ENCODE results near the gene KRT17. TPM values are rescaled to one million over a fixed set of nuclear protein-coding genes. Genes with fewer than 3 reads are reported as not detected.

The KRT17 gene
- total and polyA plus RNA-seq, 2 of the 4 experiments (the other 2 are of a cell fraction) = 2.5 to 4.6 TPM

- Histone ChIP-seq H4K20me1 (ENCODE audit: insufficient read depth, low read length) (no peaks in the 10 kb centered on the region), H2AFZ (replicated peaks; ENCODE audit: low read length, poor library complexity) (no peak overlapping the region), H3K9me1 (ENCODE audit: insufficient read depth, low read length) (peaks cover 10% of the 10 kb centered on the region), H4K8ac (ENCODE audit: low read depth in 2 of 2, low read length in 2 of 2) (no peak overlapping the region), H4K5ac (ENCODE audit: low read depth, low read length) (no peak overlapping the region), H3K4me3 (ENCODE audit: insufficient read depth, low read depth, low read length) (no peak overlapping the region), H3K36me3 (ENCODE audit: control insufficient read depth, insufficient read depth, low read length) (no peaks in the 10 kb centered on the region), H2BK20ac (ENCODE audit: low read depth, low read length) (no peak overlapping the region), H3K56ac (ENCODE audit: extremely low read depth, insufficient read depth, low read length) (no peak overlapping the region), H3K9me3 (ENCODE audit: control insufficient read depth, insufficient read depth, low read length) (no peaks in the 10 kb centered on the region), H3K79me1 (ENCODE audit: low read depth in 1 of 2, low read length in 2 of 2) (no peaks in the 10 kb centered on the region), H3K4me2 (ENCODE audit: low read depth, low read length) (no peak overlapping the region), H2BK120ac (ENCODE audit: low read depth, low read length) (no peak overlapping the region), H3K27me3 (ENCODE audit: control insufficient read depth, insufficient read depth, low read length) (peaks cover 17% of the 10 kb centered on the region), H2BK15ac (ENCODE audit: low read depth, low read length) (no peak overlapping the region), H3K4ac (ENCODE audit: low read depth, low read length) (no peak overlapping the region), H3K18ac (ENCODE audit: low read depth, low read length) (no peak overlapping the region), H3K4me1 (ENCODE audit: control insufficient read depth, insufficient read depth, low read length) (no peaks in the 10 kb centered on the region), H2BK5ac (ENCODE audit: low read depth, low read length, poor library complexity, severe bottlenecking) (no peak overlapping the region), H4K91ac (ENCODE audit: insufficient read depth, low read depth, low read length) (no peak overlapping the region), H2AK9ac (replicated peaks; ENCODE audit: low read depth, low read length, poor library complexity) (no peak overlapping the region), H2AK5ac (ENCODE audit: low read depth, low read length) (no peak overlapping the region), H3K27ac (ENCODE audit: insufficient read depth, low read length) (no peak overlapping the region), H3K23ac (ENCODE audit: low read depth, low read length) (no peak overlapping the region), H3K9ac (ENCODE audit: low read depth, low read length) (no peak overlapping the region), H3K14ac (replicated peaks; ENCODE audit: low read depth, low read length) (no peak overlapping the region)
- in situ Hi-C loops (cut with MboI; ENCODE audit: low sequenced_read_pairs) (no loop called here), intact Hi-C loops (cut with micrococcal nuclease) (no loop called here), dilution Hi-C loops (cut with HindIII; ENCODE audit: low sequenced_read_pairs, unreplicated experiment) (no loop called here)
- ChIA-PET POLR2A (ENCODE audit: unreplicated experiment) (no interaction called here), CTCF (no interaction called here)
- no peak for TF ChIP-seq USF2 (IDR thresholded peaks at IDR 0.05; ENCODE audit: low read depth, low read length)
- no peak for TF ChIP-seq ELK1 (IDR thresholded peaks at IDR 0.05; ENCODE audit: borderline replicate concordance, low read depth, low read length)
- TF ChIP-seq FOS (IDR thresholded peaks at IDR 0.05; ENCODE audit: low read depth, low read length) = no peak
- no peak for TF ChIP-seq CEBPB (IDR thresholded peaks at IDR 0.05; ENCODE audit: low read depth, low read length)
- no peak for TF ChIP-seq POLR2A (IDR thresholded peaks at IDR 0.05; ENCODE audit: low read depth, low read length)
- no peak for TF ChIP-seq SMC3 (IDR thresholded peaks at IDR 0.05; ENCODE audit: low read depth, low read length)
- no peak for TF ChIP-seq NFE2L2 (IDR thresholded peaks at IDR 0.05; ENCODE audit: low read depth, low read length)
- no peak for TF ChIP-seq RFX5 (IDR thresholded peaks at IDR 0.05; ENCODE audit: low read depth, low read length)
- no peak for TF ChIP-seq MAZ (IDR thresholded peaks at IDR 0.05; ENCODE audit: borderline replicate concordance, low read depth, low read length)
- TF ChIP-seq, protein P1, sequence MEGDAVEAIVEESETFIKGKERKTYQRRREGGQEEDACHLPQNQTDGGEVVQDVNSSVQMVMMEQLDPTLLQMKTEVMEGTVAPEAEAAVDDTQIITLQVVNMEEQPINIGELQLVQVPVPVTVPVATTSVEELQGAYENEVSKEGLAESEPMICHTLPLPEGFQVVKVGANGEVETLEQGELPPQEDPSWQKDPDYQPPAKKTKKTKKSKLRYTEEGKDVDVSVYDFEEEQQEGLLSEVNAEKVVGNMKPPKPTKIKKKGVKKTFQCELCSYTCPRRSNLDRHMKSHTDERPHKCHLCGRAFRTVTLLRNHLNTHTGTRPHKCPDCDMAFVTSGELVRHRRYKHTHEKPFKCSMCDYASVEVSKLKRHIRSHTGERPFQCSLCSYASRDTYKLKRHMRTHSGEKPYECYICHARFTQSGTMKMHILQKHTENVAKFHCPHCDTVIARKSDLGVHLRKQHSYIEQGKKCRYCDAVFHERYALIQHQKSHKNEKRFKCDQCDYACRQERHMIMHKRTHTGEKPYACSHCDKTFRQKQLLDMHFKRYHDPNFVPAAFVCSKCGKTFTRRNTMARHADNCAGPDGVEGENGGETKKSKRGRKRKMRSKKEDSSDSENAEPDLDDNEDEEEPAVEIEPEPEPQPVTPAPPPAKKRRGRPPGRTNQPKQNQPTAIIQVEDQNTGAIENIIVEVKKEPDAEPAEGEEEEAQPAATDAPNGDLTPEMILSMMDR (conservative IDR thresholded peaks at IDR 0.05; ENCODE audit: low read depth, low read length) = no peak
- no peak for TF ChIP-seq CHD1 (IDR thresholded peaks at IDR 0.05; ENCODE audit: low read depth, low read length)
- DNase-seq (no peak), ATAC-seq (ENCODE audit: low read depth) (no peak)
- no TSS peak for BruUV-seq (replicated peaks)
- WGBS, 2 experiments (ENCODE audit: extremely low coverage in 2 of 2, insufficient read length in 1 of 2) = 86% methylated on average over 4 of the region's 10 CpGs; no CpG with 5 or more reads in 1 of the 2 experiments
Measured at GRCh38 chr17:41629316-41629715, 4.9 kb upstream of the KRT17 start.

Measured in IMR-90 (cell line).